ENCODE measurements around the gene ING3. TPM values are rescaled to one million over a fixed set of nuclear protein-coding genes. Genes with fewer than 3 reads are reported as not detected.

The ING3 gene
- total RNA-seq, 1 experiment from 2014 or later, result 23.1 TPM

DNA sequence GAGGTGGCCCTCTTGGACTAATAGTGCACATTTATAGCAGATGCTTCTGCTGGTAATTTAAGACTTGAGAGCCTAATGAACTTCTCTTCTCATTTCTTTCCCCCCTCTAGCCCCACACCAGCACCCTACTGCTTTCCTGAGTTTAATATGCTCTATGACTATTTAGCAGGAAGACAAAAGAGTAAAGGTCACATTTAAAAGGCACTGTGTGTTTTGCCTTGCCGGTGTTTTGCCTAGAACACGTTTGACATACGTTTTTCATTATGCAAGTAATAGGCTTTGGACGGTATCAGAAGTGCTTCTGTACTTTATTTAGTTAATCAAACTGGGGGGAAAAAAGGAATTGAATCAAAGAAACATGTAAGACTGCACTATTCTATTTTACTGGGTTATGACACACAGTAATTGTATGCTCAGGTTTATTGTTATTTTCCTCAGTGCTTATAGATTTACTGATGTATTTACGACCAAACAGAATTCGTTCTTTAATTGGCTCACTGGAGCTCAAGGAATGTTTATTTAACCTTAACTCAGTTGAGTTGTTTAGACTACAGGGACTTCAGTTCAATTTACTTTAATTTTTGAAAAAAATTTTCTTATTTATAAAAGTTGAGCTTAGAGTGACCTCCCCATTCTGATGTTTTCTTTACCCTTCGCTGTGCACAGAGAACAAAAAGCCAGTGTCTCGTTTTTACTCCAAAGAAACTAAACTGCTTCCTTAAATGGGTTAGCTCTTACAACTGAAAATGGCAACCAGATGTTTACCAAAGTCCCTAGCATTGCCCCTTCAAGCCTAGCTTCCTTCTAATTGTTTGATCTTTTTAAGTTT, 73.3 kb downstream of the ING3 start:
- Histone ChIP-seq H3K23ac (ENCODE audit: insufficient read length, low read depth, low read length) (no peak overlapping the region), H4K8ac (replicated peaks; ENCODE audit: insufficient read length, low read depth, low read length) (no peak overlapping the region), H3K9ac (ENCODE audit: extremely low read depth, insufficient read length, low read length) (no peak overlapping the region), H2BK5ac (ENCODE audit: insufficient read length, low read length) (no peak overlapping the region), H3K79me2 (ENCODE audit: insufficient read depth, low read length) (no peaks in the 10 kb centered on the region), H2AFZ (ENCODE audit: low read length) (no peak overlapping the region), H2BK120ac (ENCODE audit: low read depth, low read length, poor library complexity, severe bottlenecking) (no peak overlapping the region), H4K20me1 (ENCODE audit: control insufficient read depth, insufficient read depth, insufficient read length) (no peaks in the 10 kb centered on the region), H3K27ac (ENCODE audit: insufficient read length, low read depth, low read length) (no peak overlapping the region), H3K4me2 (ENCODE audit: insufficient read depth, insufficient read length, low read length) (no peak overlapping the region), H2BK20ac (ENCODE audit: low read depth, low read length, poor library complexity, severe bottlenecking) (no peak overlapping the region), H3K23me2 (ENCODE audit: insufficient read length, low read depth, low read length, poor library complexity, severe bottlenecking) (no peaks in the 10 kb centered on the region), H3K27me3 (ENCODE audit: insufficient read depth, low read length) (no peaks in the 10 kb centered on the region), H4K91ac (ENCODE audit: insufficient read length, low read depth, low read length) (no peak overlapping the region), H3K14ac (ENCODE audit: insufficient read depth, low read length) (no peak overlapping the region), H3K9me3 (ENCODE audit: control insufficient read depth, low read depth, low read length) (no peaks in the 10 kb centered on the region), H2BK12ac (ENCODE audit: insufficient read length, low read depth, low read length) (no peak overlapping the region), H3K79me1 (ENCODE audit: insufficient read depth, low read depth, low read length, poor library complexity, severe bottlenecking) (no peaks in the 10 kb centered on the region), H3K4me1 (ENCODE audit: insufficient read depth, low read length) (no peaks in the 10 kb centered on the region), H3K56ac (ENCODE audit: insufficient read length, low read depth, low read length) (no peak overlapping the region), H2AK5ac (ENCODE audit: insufficient read length, low read length) (no peak overlapping the region), H2BK15ac (ENCODE audit: low read depth, low read length) (no peak overlapping the region), H3K4ac (ENCODE audit: low read depth, low read length) (no peak overlapping the region), H3K18ac (ENCODE audit: insufficient read length, low read depth, low read length) (no peak overlapping the region), H4K5ac (ENCODE audit: insufficient read length, low read depth, low read length) (no peak overlapping the region), H3T11ph (ENCODE audit: low read length) (no peak overlapping the region)
- H3K4me1 Mint-ChIP-seq, result peaks cover 3 to 17% of the 10 kb centered on the region in 2 experiments; a peak in 2 of 4 replicates
- no CpG with 5 or more reads among the region's 8 CpGs for WGBS (ENCODE audit: extremely low coverage, insufficient read length, low lambda C conversion rate)
- H3K36me3 Mint-ChIP-seq (ENCODE audit: insufficient read depth in 1 of 3, low read depth in 3 of 3), result no peaks in the 10 kb centered on the region
- TF ChIP-seq CTCF (conservative IDR thresholded peaks at IDR 0.05), result no peak
- H3K4me3 Mint-ChIP-seq, result no peak overlapping the region
- no peak overlapping the region for H3K27ac Mint-ChIP-seq
- no peaks in the 10 kb centered on the region for H3K27me3 Mint-ChIP-seq (ENCODE audit: low read depth)
- no peak for DNase-seq
- H3K9me3 Mint-ChIP-seq, result peaks cover 0 to 2% of the 10 kb centered on the region in 2 experiments; a peak in 1 of 5 replicates
